ENCODE measurements around the gene MMP17.

MMP17 gene

DNA sequence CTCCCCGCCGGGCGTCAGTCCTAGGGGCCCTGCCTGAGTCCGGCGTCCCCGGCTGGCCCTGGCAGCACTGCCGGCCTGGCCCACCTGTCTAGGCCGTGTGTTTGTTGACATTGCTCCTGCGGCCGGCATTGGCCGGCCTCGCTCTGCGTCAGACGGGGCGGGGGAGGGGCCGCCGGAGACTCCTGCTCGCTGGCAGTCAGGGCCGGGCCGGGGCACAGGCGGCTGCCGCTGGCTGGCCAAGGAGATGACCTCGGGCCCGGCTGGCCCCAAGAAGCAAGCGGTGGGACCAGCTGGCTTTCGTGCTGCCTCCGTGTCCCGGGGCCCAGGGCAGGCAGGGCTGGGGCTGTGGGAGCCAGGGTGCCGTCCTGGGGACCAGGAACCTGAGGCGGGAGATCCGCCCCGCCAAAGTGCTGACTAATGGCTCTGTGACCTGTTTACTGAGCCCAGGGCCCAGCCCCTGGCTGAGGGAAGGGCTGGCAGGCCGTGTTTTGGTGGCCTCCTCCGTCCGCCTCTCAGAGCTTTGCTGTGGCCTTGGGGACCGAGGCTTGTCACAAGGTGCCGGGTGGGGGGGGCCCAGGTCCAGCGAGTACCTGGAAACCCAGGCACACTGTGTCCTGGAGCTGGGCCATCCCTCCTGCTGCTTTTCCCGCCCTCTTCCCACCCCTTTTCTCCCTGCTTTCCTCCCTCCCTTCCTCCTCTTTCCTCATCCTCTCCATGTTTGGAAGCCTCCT lies 68.1 kb downstream of the MMP17 start:
- DNase-seq, result peak; percentile 89

GRCh38 chr12:131896811-131897270 lies 68.6 kb downstream of the MMP17 start:
- DNase-seq, result no peak

DNA sequence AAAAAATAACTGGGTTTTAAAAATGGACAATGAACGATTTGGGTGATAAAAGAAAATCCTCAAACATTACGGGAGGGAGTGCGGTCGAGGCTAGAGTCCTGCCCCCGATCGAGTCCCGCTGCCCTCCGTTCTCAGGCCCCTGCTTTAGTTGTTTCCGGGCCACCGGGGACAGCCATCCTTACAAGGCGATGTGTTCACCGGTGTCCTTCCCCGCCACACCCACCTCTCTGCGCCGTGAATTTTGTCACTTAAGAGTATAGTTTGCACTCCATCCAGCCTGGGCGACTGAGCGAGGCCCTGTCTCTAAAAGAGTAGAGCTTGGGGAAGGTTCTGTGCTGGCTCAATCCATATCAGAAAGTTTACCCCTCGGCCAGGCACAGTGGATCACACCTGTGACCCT lies 69.1 kb downstream of the MMP17 start:
- no peak for DNase-seq

DNA sequence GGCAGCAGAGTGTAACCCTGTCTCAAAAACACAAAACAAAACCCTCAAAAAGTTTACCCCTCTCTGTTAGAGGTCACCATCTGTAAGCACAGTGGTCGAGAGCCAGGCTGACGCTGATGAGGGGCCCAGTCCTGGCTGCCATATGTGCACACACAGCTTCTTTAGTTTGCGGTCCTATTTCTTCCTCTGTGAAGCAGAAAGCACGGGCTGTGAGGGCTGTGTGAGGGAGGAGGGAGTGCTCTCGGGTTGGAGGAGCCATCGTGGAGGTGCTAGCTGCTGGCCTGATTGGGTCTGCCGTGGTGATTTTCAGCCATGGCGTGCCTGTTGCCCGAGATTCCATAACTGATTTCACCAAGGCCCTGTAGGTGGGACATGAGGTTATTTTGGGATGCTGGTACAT lies 69.7 kb downstream of the MMP17 start:
- no peak for DNase-seq

DNA sequence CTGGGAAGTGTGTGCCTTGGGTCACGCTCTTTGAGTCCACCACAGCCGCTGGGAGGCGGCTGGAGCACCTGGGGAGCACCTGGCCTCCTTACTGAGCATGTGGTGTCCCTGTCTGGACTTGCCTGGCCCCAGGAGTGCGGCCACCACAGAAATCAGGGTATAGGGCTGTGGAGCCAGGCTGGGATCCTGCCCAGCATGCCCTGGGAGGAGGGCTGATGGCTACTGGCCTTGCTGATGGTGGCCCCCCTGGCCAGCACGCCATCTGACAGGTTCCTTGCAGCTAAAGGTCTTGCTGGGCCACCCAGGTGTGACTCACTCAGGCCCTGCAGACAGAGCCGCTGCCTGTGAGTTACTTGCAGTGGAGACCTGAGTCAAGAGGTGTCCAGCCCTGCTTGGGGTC lies 72.2 kb downstream of the MMP17 start:
- no peak for DNase-seq
